ENCODE results near the gene SAG.

SAG gene

GRCh38 chr2:233280114-233280693 lies 27.4 kb upstream of the SAG start:
- no peak overlapping the region for H3K4me3 ChIP-seq (ENCODE audit: low read length)
- H3K4ac ChIP-seq (ENCODE audit: low read depth, low read length): no peak overlapping the region
- no peak overlapping the region for H4K5ac ChIP-seq (ENCODE audit: low read length)
- no peak overlapping the region for H2BK15ac ChIP-seq (replicated peaks; ENCODE audit: low read depth)
- no peaks in the 10 kb centered on the region for H3K79me2 ChIP-seq (ENCODE audit: control insufficient read depth, insufficient read depth, low read length)
- H2BK120ac ChIP-seq (ENCODE audit: low read depth, low read length): no peak overlapping the region
- no peak for DNase-seq
- H3K79me1 ChIP-seq (ENCODE audit: low read length): no peaks in the 10 kb centered on the region
- H3K23ac ChIP-seq (ENCODE audit: low read length): no peak overlapping the region
- no peak overlapping the region for H3K56ac ChIP-seq (ENCODE audit: low read length)
- no peak overlapping the region for H3K9ac ChIP-seq (ENCODE audit: low read length)
- H3K18ac ChIP-seq (ENCODE audit: low read length): no peak overlapping the region
- H3K27me3 ChIP-seq (ENCODE audit: insufficient read depth, low read length, poor library complexity): no peaks in the 10 kb centered on the region
- no peak overlapping the region for H3K4me2 ChIP-seq (ENCODE audit: low read length)
- H2BK5ac ChIP-seq (ENCODE audit: low read length): no peak overlapping the region
- H3K4me1 ChIP-seq (ENCODE audit: control insufficient read depth, low read depth, low read length): no peaks in the 10 kb centered on the region
- H3K27ac ChIP-seq (ENCODE audit: low read depth, low read length): no peak overlapping the region
- H2AK5ac ChIP-seq (ENCODE audit: low read length): no peak overlapping the region
- H3K36me3 ChIP-seq (ENCODE audit: control insufficient read depth, insufficient read depth, low read length): peaks cover 7% of the 10 kb centered on the region
- H4K8ac ChIP-seq (ENCODE audit: low read depth, low read length): no peak overlapping the region
- no CpG with 5 or more reads among the region's 4 CpGs for WGBS (ENCODE audit: extremely low coverage, insufficient coverage, low lambda C conversion rate)

GRCh38 chr2:233281553-233281952 lies 26.1 kb upstream of the SAG start:
- Histone ChIP-seq H3K36me3 (ENCODE audit: control insufficient read depth, insufficient read depth, low read length) (peaks cover 10% of the 10 kb centered on the region), H2BK5ac (ENCODE audit: low read length) (no peak overlapping the region), H3K9ac (ENCODE audit: low read length) (no peak overlapping the region), H3K27ac (ENCODE audit: low read depth, low read length) (no peak overlapping the region), H3K27me3 (ENCODE audit: insufficient read depth, low read length, poor library complexity) (no peaks in the 10 kb centered on the region), H2BK120ac (ENCODE audit: low read depth, low read length) (no peak overlapping the region), H3K18ac (ENCODE audit: low read length) (no peak overlapping the region), H2AK5ac (ENCODE audit: low read length) (no peak overlapping the region), H3K4me3 (ENCODE audit: low read length) (no peak overlapping the region), H2BK15ac (replicated peaks; ENCODE audit: low read depth) (no peak overlapping the region), H3K79me2 (ENCODE audit: control insufficient read depth, insufficient read depth, low read length) (no peaks in the 10 kb centered on the region), H4K8ac (ENCODE audit: low read depth, low read length) (no peak overlapping the region), H3K4me1 (ENCODE audit: control insufficient read depth, low read depth, low read length) (no peaks in the 10 kb centered on the region), H3K23ac (ENCODE audit: low read length) (no peak overlapping the region), H3K79me1 (ENCODE audit: low read length) (no peaks in the 10 kb centered on the region), H3K4me2 (ENCODE audit: low read length) (no peak overlapping the region), H3K4ac (ENCODE audit: low read depth, low read length) (no peak overlapping the region), H4K5ac (ENCODE audit: low read length) (no peak overlapping the region), H3K56ac (ENCODE audit: low read length) (no peak overlapping the region)
- DNase-seq: no peak
- no CpG with 5 or more reads among the region's 4 CpGs for WGBS (ENCODE audit: extremely low coverage, insufficient coverage, low lambda C conversion rate)

GRCh38 chr2:233281992-233282603 lies 25.5 kb upstream of the SAG start:
- H3K36me3 ChIP-seq (ENCODE audit: control insufficient read depth, insufficient read depth, low read length): peaks cover 11% of the 10 kb centered on the region

GRCh38 chr2:233285921-233286320 lies 21.7 kb upstream of the SAG start:
- H3K79me2 ChIP-seq (ENCODE audit: control insufficient read depth, insufficient read depth, low read length): no peaks in the 10 kb centered on the region
- no peak for DNase-seq
- H2BK5ac ChIP-seq (ENCODE audit: low read length): no peak overlapping the region
- H3K4me3 ChIP-seq (ENCODE audit: low read length): no peak overlapping the region
- no peak overlapping the region for H3K23ac ChIP-seq (ENCODE audit: low read length)
- no peak overlapping the region for H4K5ac ChIP-seq (ENCODE audit: low read length)
- H4K8ac ChIP-seq (ENCODE audit: low read depth, low read length): no peak overlapping the region
- H3K4me1 ChIP-seq (ENCODE audit: control insufficient read depth, low read depth, low read length): no peaks in the 10 kb centered on the region
- H3K27ac ChIP-seq (ENCODE audit: low read depth, low read length): no peak overlapping the region
- peaks cover 12% of the 10 kb centered on the region for H3K36me3 ChIP-seq (ENCODE audit: control insufficient read depth, insufficient read depth, low read length)
- H2BK15ac ChIP-seq (replicated peaks; ENCODE audit: low read depth): no peak overlapping the region
- no peaks in the 10 kb centered on the region for H3K27me3 ChIP-seq (ENCODE audit: insufficient read depth, low read length, poor library complexity)
- no peak overlapping the region for H2AK5ac ChIP-seq (ENCODE audit: low read length)
- peaks cover 4% of the 10 kb centered on the region for H3K79me1 ChIP-seq (ENCODE audit: low read length)
- no peak overlapping the region for H3K18ac ChIP-seq (ENCODE audit: low read length)
- H3K4ac ChIP-seq (ENCODE audit: low read depth, low read length): no peak overlapping the region
- H2BK120ac ChIP-seq (ENCODE audit: low read depth, low read length): no peak overlapping the region
- no peak overlapping the region for H3K4me2 ChIP-seq (ENCODE audit: low read length)
- no CpG with 5 or more reads among the region's 5 CpGs for WGBS (ENCODE audit: extremely low coverage, insufficient coverage, low lambda C conversion rate)
- H3K9ac ChIP-seq (ENCODE audit: low read length): no peak overlapping the region
- H3K56ac ChIP-seq (ENCODE audit: low read length): no peak overlapping the region

More at GRCh38 chr2:233281992-233282603, 25.5 kb upstream of the SAG start:
- Histone ChIP-seq H3K4me2 (ENCODE audit: low read length) (no peak overlapping the region), H4K5ac (ENCODE audit: low read length) (no peak overlapping the region), H3K18ac (ENCODE audit: low read length) (no peak overlapping the region), H2AK5ac (ENCODE audit: low read length) (no peak overlapping the region), H3K23ac (ENCODE audit: low read length) (no peak overlapping the region), H3K9ac (ENCODE audit: low read length) (no peak overlapping the region), H2BK15ac (replicated peaks; ENCODE audit: low read depth) (no peak overlapping the region), H3K27ac (ENCODE audit: low read depth, low read length) (no peak overlapping the region), H3K4me3 (ENCODE audit: low read length) (no peak overlapping the region), H2BK5ac (ENCODE audit: low read length) (no peak overlapping the region), H3K4ac (ENCODE audit: low read depth, low read length) (no peak overlapping the region), H3K4me1 (ENCODE audit: control insufficient read depth, low read depth, low read length) (no peaks in the 10 kb centered on the region), H3K27me3 (ENCODE audit: insufficient read depth, low read length, poor library complexity) (no peaks in the 10 kb centered on the region), H3K56ac (ENCODE audit: low read length) (no peak overlapping the region), H3K79me2 (ENCODE audit: control insufficient read depth, insufficient read depth, low read length) (no peaks in the 10 kb centered on the region), H3K79me1 (ENCODE audit: low read length) (no peaks in the 10 kb centered on the region), H4K8ac (ENCODE audit: low read depth, low read length) (no peak overlapping the region), H2BK120ac (ENCODE audit: low read depth, low read length) (no peak overlapping the region)
- WGBS (ENCODE audit: extremely low coverage, insufficient coverage, low lambda C conversion rate): no CpG with 5 or more reads among the region's 6 CpGs
- no peak for DNase-seq

GRCh38 chr2:233287871-233288270 lies 19.7 kb upstream of the SAG start:
- Histone ChIP-seq H3K23ac (ENCODE audit: low read length) (no peak overlapping the region), H3K56ac (ENCODE audit: low read length) (no peak overlapping the region), H3K27me3 (ENCODE audit: insufficient read depth, low read length, poor library complexity) (no peaks in the 10 kb centered on the region), H2BK120ac (ENCODE audit: low read depth, low read length) (no peak overlapping the region), H3K4me1 (ENCODE audit: control insufficient read depth, low read depth, low read length) (no peaks in the 10 kb centered on the region), H3K79me2 (ENCODE audit: control insufficient read depth, insufficient read depth, low read length) (no peaks in the 10 kb centered on the region), H2BK15ac (replicated peaks; ENCODE audit: low read depth) (no peak overlapping the region), H3K4me2 (ENCODE audit: low read length) (no peak overlapping the region), H2AK5ac (ENCODE audit: low read length) (no peak overlapping the region), H3K9ac (ENCODE audit: low read length) (no peak overlapping the region), H3K27ac (ENCODE audit: low read depth, low read length) (no peak overlapping the region), H3K79me1 (ENCODE audit: low read length) (peaks cover 4% of the 10 kb centered on the region), H3K4me3 (ENCODE audit: low read length) (no peak overlapping the region), H3K36me3 (ENCODE audit: control insufficient read depth, insufficient read depth, low read length) (peaks cover 22% of the 10 kb centered on the region), H3K18ac (ENCODE audit: low read length) (no peak overlapping the region), H2BK5ac (ENCODE audit: low read length) (no peak overlapping the region), H4K8ac (ENCODE audit: low read depth, low read length) (no peak overlapping the region), H4K5ac (ENCODE audit: low read length) (no peak overlapping the region), H3K4ac (ENCODE audit: low read depth, low read length) (no peak overlapping the region)
- WGBS (ENCODE audit: extremely low coverage, insufficient coverage, low lambda C conversion rate): no CpG with 5 or more reads among the region's 6 CpGs
- no peak for DNase-seq

GRCh38 chr2:233288663-233289062 lies 19.0 kb upstream of the SAG start:
- Histone ChIP-seq H3K56ac (ENCODE audit: low read length) (no peak overlapping the region), H3K18ac (ENCODE audit: low read length) (no peak overlapping the region), H2BK5ac (ENCODE audit: low read length) (no peak overlapping the region), H3K27me3 (ENCODE audit: insufficient read depth, low read length, poor library complexity) (no peaks in the 10 kb centered on the region), H3K79me2 (ENCODE audit: control insufficient read depth, insufficient read depth, low read length) (no peaks in the 10 kb centered on the region), H3K9ac (ENCODE audit: low read length) (no peak overlapping the region), H3K4me3 (ENCODE audit: low read length) (no peak overlapping the region), H3K36me3 (ENCODE audit: control insufficient read depth, insufficient read depth, low read length) (peaks cover 25% of the 10 kb centered on the region), H3K79me1 (ENCODE audit: low read length) (peaks cover 4% of the 10 kb centered on the region), H3K4ac (ENCODE audit: low read depth, low read length) (no peak overlapping the region), H3K4me1 (ENCODE audit: control insufficient read depth, low read depth, low read length) (no peaks in the 10 kb centered on the region), H2BK15ac (replicated peaks; ENCODE audit: low read depth) (no peak overlapping the region), H4K5ac (ENCODE audit: low read length) (no peak overlapping the region), H3K23ac (ENCODE audit: low read length) (no peak overlapping the region), H3K4me2 (ENCODE audit: low read length) (no peak overlapping the region), H3K27ac (ENCODE audit: low read depth, low read length) (no peak overlapping the region), H2AK5ac (ENCODE audit: low read length) (no peak overlapping the region), H2BK120ac (ENCODE audit: low read depth, low read length) (no peak overlapping the region), H4K8ac (ENCODE audit: low read depth, low read length) (no peak overlapping the region)
- WGBS (ENCODE audit: extremely low coverage, insufficient coverage, low lambda C conversion rate): no CpG with 5 or more reads among the region's 5 CpGs
- peak; percentile 80 for DNase-seq
